Suprapubic skin (tissue), 3 donors: ENCODE measurements around the gene CCM2.

Experiments
- CTCF ChIP-seq, 2 donors: fragments of 200-600 bp in 1 of 2; fragments of 450-650 bp in 1 of 2; sonication (generic) in 1 of 2; IDR thresholded peaks; one replicate each; pipeline ENCODE4 v1.5.1; 2016 to 2019; ENCODE audit warnings: antibody characterized with exemption in 2 of 2, mild to moderate bottlenecking in 1 of 2, moderate library complexity in 1 of 2
- POLR2A ChIP-seq, 2 donors: fragments of 450-650 bp; IDR thresholded peaks; one replicate each; pipeline ENCODE4 v1.6.1; 2017; ENCODE audit warnings: antibody characterized with exemption in 2 of 2, mild to moderate bottlenecking in 2 of 2, moderate library complexity in 2 of 2

GRCh38 chr7:45075871-45076796 is 76.1 kb downstream of the CCM2 start:
- TF ChIP-seq CTCF (IDR thresholded peaks at IDR 0.05): no peak
- no peak for TF ChIP-seq POLR2A (IDR thresholded peaks at IDR 0.05)
